SKM-1 (cell line): Measurements from ENCODE around the gene DTHD1.

Source experiments
- DNase-seq: peaks from one replicate; lab custom pipeline; 2025; ENCODE audit not compliant: unreplicated experiment; lab: John Stamatoyannopoulos, UW

The DTHD1 gene

DNA sequence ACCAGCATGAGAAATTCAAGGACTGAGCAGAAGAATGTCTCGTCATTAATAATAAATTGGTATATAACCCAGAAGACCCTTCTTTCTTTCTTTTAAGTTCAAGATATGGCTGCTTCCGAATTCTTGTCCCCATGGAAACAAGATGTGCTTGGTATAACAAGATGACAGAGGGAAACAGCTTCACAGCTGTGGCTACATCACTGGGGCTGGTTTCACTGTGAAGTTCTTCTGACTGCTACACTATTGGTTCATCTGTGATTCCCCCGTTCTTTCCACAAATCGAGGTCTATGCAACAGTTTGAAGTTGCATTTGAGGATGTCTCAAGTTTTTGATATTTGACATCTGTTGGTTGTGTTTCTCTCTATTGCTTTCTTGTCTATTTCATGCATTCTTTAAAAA is 12.3 kb upstream of the DTHD1 start:
- no peak for DNase-seq

DNA sequence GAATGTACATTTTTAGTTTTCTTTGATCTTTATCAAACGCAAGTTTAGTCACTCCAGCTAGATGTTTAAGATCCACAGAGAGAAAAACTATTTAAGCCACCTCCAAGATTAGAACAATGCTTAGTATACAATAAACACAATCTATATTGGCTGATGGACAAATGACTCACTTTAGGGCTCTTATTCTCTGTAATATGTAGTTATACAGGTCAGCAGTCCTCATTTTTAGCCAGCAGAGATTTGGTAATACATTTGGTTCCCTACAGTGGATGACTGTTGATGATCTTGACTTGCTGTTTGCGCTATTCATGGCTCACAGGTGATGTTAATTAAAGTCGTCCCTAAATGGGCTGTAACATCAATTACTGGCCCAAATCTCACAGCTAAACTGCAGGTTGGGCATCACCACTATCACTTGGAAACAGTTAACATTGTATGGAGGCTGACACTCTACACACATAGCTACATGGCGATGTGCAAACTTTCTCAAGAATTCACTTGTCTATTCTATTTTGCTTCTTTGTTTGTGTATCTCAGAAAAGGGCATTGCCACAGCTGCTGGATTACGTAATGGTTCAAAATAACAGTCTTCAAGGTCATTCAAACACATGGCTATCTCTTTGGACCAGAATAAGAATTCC is 11.8 kb upstream of the DTHD1 start:
- no peak for DNase-seq

GRCh38 chr4:36273276-36273675 is 8.1 kb upstream of the DTHD1 start:
- DNase-seq: no peak

DNA sequence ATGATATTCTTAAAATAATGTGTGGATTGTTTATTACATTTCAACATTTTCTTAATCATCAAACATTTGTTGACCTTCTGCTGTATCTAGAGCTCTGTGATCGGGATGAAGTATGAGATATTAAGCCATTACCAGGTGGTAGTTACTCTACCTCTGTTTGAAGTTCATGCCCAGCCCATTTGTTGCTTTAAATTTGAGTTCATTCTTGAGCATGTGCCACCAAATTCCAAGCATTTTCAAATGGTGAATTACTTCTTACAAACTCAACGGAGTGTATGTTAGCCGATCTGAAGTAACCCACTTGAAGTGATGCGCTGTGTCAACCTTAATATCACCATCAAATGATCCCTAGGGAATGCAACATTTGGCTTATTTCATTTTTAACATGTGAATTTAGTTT is 7.3 kb upstream of the DTHD1 start:
- no peak for DNase-seq

GRCh38 chr4:36277533-36277932 is 3.9 kb upstream of the DTHD1 start:
- DNase-seq: no peak

GRCh38 chr4:36278789-36279188 is 2.6 kb upstream of the DTHD1 start:
- DNase-seq: no peak

GRCh38 chr4:36280555-36280954 is 861 bp upstream of the DTHD1 start:
- no peak for DNase-seq

GRCh38 chr4:36282503-36283030 is 1.2 kb downstream of the DTHD1 start:
- DNase-seq: no peak

DNA sequence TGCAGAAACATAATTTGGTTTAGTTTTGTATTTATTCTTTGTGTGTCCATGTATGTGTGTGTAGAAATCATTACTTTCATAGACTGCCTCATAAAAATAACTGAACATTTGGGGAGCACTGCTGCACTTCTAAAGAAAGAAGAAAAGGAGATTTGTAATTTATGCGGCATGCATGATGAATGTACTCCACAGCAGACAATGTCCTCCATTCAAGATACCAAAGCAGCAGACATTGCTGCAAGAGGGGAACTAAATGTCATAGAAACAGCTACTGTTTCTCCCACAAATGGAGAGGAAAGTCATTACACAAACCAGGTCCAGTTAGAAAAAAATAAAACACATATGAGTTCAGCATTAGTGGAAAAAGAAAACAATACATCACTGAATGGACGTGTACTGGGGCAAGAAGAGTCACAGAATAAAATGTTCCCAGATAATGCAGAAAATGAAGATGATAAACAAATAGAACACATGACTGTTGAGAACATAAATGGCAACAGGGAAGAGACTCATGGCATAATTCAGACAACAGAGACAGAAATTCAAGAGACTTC is 2.6 kb downstream of the DTHD1 start:
- DNase-seq: no peak

GRCh38 chr4:36285784-36286480 is 4.5 kb downstream of the DTHD1 start:
- DNase-seq: peak; percentile 55

DNA sequence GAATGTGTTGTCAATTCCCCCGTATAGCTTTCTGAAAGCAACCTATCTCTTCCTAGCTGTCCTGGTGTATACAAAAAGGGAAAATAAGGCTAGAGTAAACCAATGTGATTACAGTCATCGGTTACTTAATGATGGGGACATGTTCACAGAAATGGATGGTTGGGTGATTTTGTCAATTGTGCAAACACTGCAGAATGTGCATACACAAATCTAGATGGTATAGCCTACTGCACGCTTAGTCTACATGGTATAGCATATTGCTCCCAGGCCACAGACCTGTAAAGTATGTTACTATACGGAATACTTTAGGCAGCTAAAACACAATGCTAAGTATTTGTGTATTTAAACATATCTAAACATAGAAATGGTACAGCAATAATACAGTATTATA is 5.1 kb downstream of the DTHD1 start:
- no peak for DNase-seq

DNA sequence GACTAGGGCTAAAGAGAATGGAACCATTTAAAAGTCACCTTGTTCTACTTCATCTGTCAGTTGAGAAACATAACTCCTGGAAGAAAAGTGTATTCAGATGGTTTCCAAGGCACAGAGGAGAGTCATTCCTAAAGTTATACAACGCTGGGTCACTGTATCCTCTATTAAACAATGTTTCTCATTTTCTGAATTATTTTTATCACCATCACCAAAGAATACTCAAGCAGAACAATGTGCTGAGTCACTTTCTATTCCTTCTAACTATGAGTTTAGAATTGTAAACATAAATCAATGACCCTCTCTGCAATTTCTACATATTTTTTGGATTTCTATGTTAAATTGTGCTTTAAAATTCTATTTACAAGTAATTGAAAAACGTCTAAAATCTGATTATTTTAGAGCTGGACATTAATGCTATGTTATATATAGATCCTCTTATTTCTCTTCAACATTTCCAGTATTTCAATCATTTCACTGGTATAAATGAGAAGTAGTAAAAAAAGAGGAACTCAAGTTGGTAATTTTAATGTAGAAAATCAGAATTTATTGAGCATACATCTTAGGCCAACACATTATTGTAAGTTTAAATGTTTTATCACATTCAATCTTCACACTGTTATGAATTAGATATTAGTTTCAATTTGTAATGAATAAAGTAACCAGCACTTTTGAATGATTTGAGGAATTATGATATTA is 7.5 kb downstream of the DTHD1 start:
- DNase-seq: no peak

DNA sequence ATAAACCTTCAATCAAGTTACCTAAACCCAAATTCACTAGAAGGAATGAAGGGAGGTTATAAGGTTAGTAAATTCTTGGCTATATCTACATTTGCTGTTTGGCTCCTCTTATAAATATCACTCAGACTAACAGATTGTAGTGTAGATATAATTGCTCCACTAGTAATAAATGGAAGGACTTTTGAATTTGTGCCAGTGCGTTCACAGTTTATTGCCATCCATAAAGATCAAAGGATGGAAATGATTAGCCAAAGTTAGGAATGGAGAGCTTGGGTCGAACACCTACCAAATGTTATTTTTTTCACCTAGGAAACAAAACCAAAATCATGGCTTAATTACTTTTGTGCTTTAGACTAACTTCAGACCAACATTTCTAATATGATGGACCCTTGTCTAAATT is 9.2 kb downstream of the DTHD1 start:
- DNase-seq: no peak

GRCh38 chr4:36292556-36293188 is 11.3 kb downstream of the DTHD1 start:
- DNase-seq: no peak

DNA sequence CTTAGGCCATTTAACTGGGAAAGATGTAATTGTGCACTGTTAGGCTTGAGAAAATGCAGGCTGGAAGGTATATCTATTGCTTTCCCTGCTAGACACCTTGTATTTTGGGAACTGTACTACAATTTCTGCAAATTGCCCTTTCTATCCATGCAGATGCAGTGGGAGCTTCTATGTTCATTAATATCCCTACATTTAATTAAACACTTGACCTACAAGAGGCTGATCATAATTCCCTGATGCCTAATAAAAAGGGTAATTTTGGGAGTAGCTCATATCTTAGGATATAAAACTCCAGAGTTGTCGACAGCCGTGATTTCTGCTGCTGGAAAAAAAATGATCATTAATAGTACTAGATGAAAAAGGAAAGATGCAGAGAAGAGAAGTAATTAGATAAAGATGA is 19.7 kb downstream of the DTHD1 start:
- no peak for DNase-seq

DNA sequence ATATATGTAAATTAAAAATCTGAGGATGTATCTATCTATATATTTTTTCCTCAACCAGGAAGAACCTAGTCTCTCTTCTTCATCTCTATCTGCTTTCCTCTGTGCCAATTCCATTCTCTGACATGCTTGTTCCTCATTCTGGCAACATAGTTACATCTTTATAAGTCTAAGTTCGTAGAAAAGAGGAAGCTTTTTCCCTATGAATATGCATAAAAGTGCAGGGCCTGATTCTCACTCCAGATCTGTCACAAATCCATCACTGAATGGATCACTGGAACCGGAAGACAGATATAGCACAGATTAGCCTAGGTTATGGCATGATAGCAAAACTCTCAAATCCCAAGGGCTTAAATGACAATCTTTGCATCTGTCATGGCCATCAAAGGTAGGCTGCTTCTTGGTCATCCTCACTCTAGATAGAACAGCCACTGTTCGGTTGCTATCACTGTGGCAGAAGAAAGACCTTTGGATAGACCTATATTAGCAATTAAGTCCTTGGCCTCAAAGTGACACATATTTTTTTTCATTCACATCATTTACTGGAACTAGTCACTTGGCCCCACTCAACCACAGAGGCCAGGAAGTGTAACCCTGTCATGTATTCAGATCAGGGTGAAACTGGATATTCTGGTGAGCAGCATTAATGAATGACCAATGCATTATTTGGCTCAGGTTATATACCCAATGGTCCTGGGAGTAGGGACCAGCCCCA is 22.2 kb downstream of the DTHD1 start:
- peak; percentile 76 for DNase-seq

DNA sequence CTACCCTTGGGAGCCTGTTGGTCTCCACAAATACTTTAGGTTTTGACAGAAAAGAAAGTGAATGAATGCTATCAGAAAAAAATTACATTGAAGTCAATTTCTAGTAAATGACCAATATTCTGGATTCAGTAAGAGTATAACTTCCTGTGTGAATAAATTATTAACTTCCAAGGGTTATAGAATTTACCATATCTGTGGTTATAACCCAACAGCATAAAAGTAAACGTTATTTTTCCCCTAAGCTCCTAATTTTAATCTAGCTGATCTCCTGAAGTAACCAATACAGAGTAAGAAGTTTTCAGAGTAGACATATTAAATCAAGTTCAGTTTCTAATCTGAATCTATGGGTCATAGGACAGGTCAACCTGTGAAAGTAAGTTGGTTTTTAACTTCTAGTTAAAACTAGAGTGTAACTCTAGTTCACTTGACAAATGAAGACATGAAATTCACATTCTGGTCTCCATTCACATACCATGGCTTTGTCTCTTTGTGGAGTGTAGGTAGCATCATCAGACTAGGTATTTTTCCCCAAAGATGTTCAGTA is 22.8 kb downstream of the DTHD1 start:
- DNase-seq: no peak

DNA sequence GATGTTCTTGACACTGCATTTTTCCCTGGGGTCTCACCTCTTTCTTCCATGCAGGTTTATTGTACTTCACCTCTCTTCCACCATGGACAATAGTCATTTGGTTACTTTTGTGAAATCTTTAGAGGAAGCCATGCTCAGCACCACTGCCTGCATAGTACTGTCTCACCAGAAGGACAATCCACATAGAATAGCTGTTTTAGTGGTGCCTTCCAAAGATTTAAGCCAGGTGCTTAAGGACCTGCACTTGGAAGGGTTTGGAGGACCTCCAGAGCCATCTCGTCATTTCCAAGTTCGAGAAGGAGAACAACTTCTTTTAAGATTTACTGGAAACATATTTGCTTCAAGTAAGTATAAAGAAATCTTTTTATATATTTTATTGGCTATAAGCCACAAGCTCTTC is 26.7 kb downstream of the DTHD1 start:
- no peak for DNase-seq

DNA sequence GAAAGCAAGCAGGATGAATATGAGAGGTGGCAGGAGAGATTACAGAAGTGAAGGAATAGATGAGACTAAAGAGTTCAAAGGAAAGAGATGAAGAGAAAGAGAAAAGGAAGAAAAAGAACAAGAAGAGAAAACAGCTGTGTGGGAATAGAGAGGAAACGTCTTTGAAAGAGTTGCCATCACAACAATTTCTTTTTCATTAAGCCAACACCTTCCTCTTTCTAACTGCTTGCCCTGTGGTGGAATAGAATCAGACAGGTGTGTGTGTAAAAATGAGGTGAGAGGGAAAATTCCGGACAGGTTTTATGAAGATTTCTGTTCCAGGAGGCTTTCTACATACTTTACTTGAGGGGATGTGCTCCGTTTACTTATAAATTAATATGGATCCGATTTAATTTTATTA is 28.8 kb downstream of the DTHD1 start:
- no peak for DNase-seq

- peak; percentile 85 for DNase-seq
These were observed 29.4 kb downstream of the DTHD1 start for GRCh38 chr4:36310793-36311192.
